TTC549 (cell line): ENCODE results near the gene ADM2.
A peak's percentile ranks its signal among the peaks of the same experiment; 100 is the strongest.
"Not testable (repeated sequence)": the region's sequence is repeated elsewhere in the genome, so short reads cannot be mapped to it uniquely, and the experiment has no call there.

ENCODE experiments used
- FAIRE-seq: peaks from 2 replicates; lab custom pipeline; 2012; peaks lifted over from hg19 to GRCh38; lab: Jason Lieb, UNC

The ADM2 gene

GRCh38 chr22:50506611-50507420 is 25.5 kb downstream of the ADM2 start:
- FAIRE-seq, result no peak

GRCh38 chr22:50507421-50507990 is 26.2 kb downstream of the ADM2 start, which contains the start of gene LMF2:
TSS of gene LMF2 (minus strand) at chr22:50507702. CDS start at chr22:50507675, 27 bp downstream.
- FAIRE-seq, result no peak

GRCh38 chr22:50507991-50508884 is 26.9 kb downstream of the ADM2 start, which contains the start of gene NCAPH2:
TSS of gene NCAPH2 (plus strand) at chr22:50508224. CDS start at chr22:50508338, 114 bp downstream.
- no peak for FAIRE-seq

- FAIRE-seq, result no peak
These were observed 27.6 kb downstream of the ADM2 start for GRCh38 chr22:50508897-50509296.

GRCh38 chr22:50513175-50513574 is 31.8 kb downstream of the ADM2 start:
- FAIRE-seq, result no peak

GRCh38 chr22:50516068-50516467 is 34.7 kb downstream of the ADM2 start:
- no peak for FAIRE-seq

- no peak for FAIRE-seq
These were observed 35.5 kb downstream of the ADM2 start for GRCh38 chr22:50516891-50517290.

- no peak for FAIRE-seq
These were observed 36.3 kb downstream of the ADM2 start for GRCh38 chr22:50517495-50518260.

- no peak for FAIRE-seq
These were observed 37.3 kb downstream of the ADM2 start for GRCh38 chr22:50518606-50519005.

GRCh38 chr22:50519151-50519550 is 37.8 kb downstream of the ADM2 start:
- no peak for FAIRE-seq

GRCh38 chr22:50520184-50520583 is 38.8 kb downstream of the ADM2 start:
- FAIRE-seq, result not testable (repeated sequence)

- FAIRE-seq, result no peak
These were observed 39.6 kb downstream of the ADM2 start for GRCh38 chr22:50520826-50521453.

GRCh38 chr22:50521710-50522109 is 40.4 kb downstream of the ADM2 start:
- no peak for FAIRE-seq

- FAIRE-seq, result no peak
These were observed 41.0 kb downstream of the ADM2 start for GRCh38 chr22:50522208-50522805.

GRCh38 chr22:50522806-50523438 is 41.6 kb downstream of the ADM2 start:
- FAIRE-seq, result no peak

GRCh38 chr22:50523458-50523805 is 42.1 kb downstream of the ADM2 start:
- no peak for FAIRE-seq

GRCh38 chr22:50523806-50524675 is 42.7 kb downstream of the ADM2 start:
- FAIRE-seq, result no peak

GRCh38 chr22:50524676-50525103 is 43.3 kb downstream of the ADM2 start:
- FAIRE-seq, result no peak

GRCh38 chr22:50525104-50525857 is 43.9 kb downstream of the ADM2 start, which contains the start of gene SCO2:
TSS of gene SCO2 (minus strand) at chr22:50525598. CDS start at chr22:50524411, 1,187 bp downstream.
- peak; percentile 37 for FAIRE-seq
